ENCODE results near the gene UBR2.
"Not testable (repeated sequence)": the region's sequence is repeated elsewhere in the genome, so short reads cannot be mapped to it uniquely, and the experiment has no call there.

Gene UBR2

GRCh38 chr6:42729731-42730130, 165.9 kb downstream of the UBR2 start:
- DNase-seq: no peak

GRCh38 chr6:42733867-42734481, 170.1 kb downstream of the UBR2 start:
- DNase-seq: not testable (repeated sequence)

- DNase-seq: no peak
Measured at GRCh38 chr6:42735976-42736375, 172.1 kb downstream of the UBR2 start.

GRCh38 chr6:42740725-42741124, 176.9 kb downstream of the UBR2 start:
- DNase-seq: no peak

- DNase-seq: no peak
Measured at GRCh38 chr6:42742116-42742894, 178.5 kb downstream of the UBR2 start.

All from hippocampal formation (tissue), 2 donors.